Hepatocyte (in vitro differentiated cells): Measurements from ENCODE around the gene RASSF7. TPM values are rescaled to one million over a fixed set of nuclear protein-coding genes. Genes with fewer than 3 reads are reported as not detected.

Experiments
- DNase-seq: peaks from one replicate; pipeline ENCODE4 v3.0.0-alpha.2; 2016; ENCODE audit warnings: low spot score
- H2AFZ ChIP-seq: fragments of 200-600 bp; sonication (generic); 2 replicates; pipeline ENCODE4 v1.6.0; 2016; ENCODE audit warnings: antibody characterized with exemption, mild to moderate bottlenecking
- H3K27ac ChIP-seq: fragments of 200-600 bp; sonication (generic); 2 replicates; pipeline ENCODE4 v1.5.1; 2016; ENCODE audit warnings: mild to moderate bottlenecking
- H3K27me3 ChIP-seq: fragments of 200-600 bp; sonication (generic); 2 replicates; pipeline ENCODE4 v1.6.1; 2016
- H3K36me3 ChIP-seq: fragments of 200-600 bp; sonication (generic); replicated peaks from 2 replicates; pipeline ENCODE4 v1.5.1; 2016; ENCODE audit warnings: low read depth; ENCODE audit not compliant: insufficient read depth
- H3K4me1 ChIP-seq: fragments of 200-600 bp; sonication (generic); 2 replicates; pipeline ENCODE4 v1.5.1; 2016; ENCODE audit warnings: mild to moderate bottlenecking, moderate library complexity; ENCODE audit not compliant: insufficient read depth
- H3K4me2 ChIP-seq: fragments of 200-600 bp; sonication (generic); 2 replicates; pipeline ENCODE4 v1.6.0; 2016
- H3K4me3 ChIP-seq: fragments of 200-600 bp; sonication (generic); 2 replicates; pipeline ENCODE4 v1.5.1; 2016; ENCODE audit warnings: mild to moderate bottlenecking
- H3K79me2 ChIP-seq: fragments of 200-600 bp; sonication (generic); 2 replicates; pipeline ENCODE4 v1.6.0; 2017; ENCODE audit warnings: mild to moderate bottlenecking
- H3K9me2 ChIP-seq: fragments of 200-600 bp; sonication (generic); replicated peaks from 2 replicates; pipeline ENCODE4 v1.6.0; 2017; ENCODE audit warnings: mild to moderate bottlenecking; ENCODE audit not compliant: insufficient read depth
- H3K9me3 ChIP-seq: fragments of 200-600 bp; sonication (generic); 2 replicates; pipeline ENCODE4 v1.5.1; 2016; ENCODE audit warnings: low read depth, mild to moderate bottlenecking
- H4K20me1 ChIP-seq: fragments of 200-600 bp; sonication (generic); 2 replicates; pipeline ENCODE4 v1.6.0; 2016; ENCODE audit warnings: mild to moderate bottlenecking; ENCODE audit not compliant: insufficient read depth, poor library complexity, severe bottlenecking
- CTCF ChIP-seq: fragments of 200-600 bp; sonication (generic); IDR thresholded peaks from 2 replicates; pipeline ENCODE4 v1.5.1; 2016; ENCODE audit warnings: antibody characterized with exemption, mild to moderate bottlenecking; ENCODE audit not compliant: poor library complexity
- EZH2 ChIP-seq: fragments of 200-600 bp; sonication (generic); IDR thresholded peaks from 2 replicates; pipeline ENCODE4 v1.6.1; 2016; ENCODE audit warnings: antibody characterized with exemption, mild to moderate bottlenecking, borderline replicate concordance
- EZH2phosphoT487 ChIP-seq: fragments of 200-600 bp; sonication (generic); IDR thresholded peaks from one replicate; pipeline ENCODE4 v1.6.1; 2018; ENCODE audit warnings: antibody characterized with exemption, mild to moderate bottlenecking, low read depth, moderate library complexity; ENCODE audit not compliant: unreplicated experiment, severe bottlenecking
- WGBS: methylation state at CpG from one replicate; pipeline ENCODE4 v1.1.6; 2016; ENCODE audit warnings: low lambda C conversion rate; ENCODE audit errors: missing lambda C conversion rate; 5-methylcytosine and 5-hydroxymethylcytosine counted together
- polyA plus RNA-seq: library from polyadenylated mRNA; unstranded; fragments of >200 nt; fragmentation: Nextera tagmentation; extraction: Ambion mirVana; gene quantifications from 2 replicates; pipeline ENCODE4 v1.2.1, GENCODE V29; 2016
- total RNA-seq: library from RNA; depleted of rRNA; stranded (reverse); fragments of >200 nt; gene quantifications from 2 replicates; pipeline ENCODE4 v1.2.3, GENCODE V29; 2014

Gene RASSF7
- total and polyA plus RNA-seq, 2 experiments from 2014 or later: 75.8 to 104 TPM

DNA sequence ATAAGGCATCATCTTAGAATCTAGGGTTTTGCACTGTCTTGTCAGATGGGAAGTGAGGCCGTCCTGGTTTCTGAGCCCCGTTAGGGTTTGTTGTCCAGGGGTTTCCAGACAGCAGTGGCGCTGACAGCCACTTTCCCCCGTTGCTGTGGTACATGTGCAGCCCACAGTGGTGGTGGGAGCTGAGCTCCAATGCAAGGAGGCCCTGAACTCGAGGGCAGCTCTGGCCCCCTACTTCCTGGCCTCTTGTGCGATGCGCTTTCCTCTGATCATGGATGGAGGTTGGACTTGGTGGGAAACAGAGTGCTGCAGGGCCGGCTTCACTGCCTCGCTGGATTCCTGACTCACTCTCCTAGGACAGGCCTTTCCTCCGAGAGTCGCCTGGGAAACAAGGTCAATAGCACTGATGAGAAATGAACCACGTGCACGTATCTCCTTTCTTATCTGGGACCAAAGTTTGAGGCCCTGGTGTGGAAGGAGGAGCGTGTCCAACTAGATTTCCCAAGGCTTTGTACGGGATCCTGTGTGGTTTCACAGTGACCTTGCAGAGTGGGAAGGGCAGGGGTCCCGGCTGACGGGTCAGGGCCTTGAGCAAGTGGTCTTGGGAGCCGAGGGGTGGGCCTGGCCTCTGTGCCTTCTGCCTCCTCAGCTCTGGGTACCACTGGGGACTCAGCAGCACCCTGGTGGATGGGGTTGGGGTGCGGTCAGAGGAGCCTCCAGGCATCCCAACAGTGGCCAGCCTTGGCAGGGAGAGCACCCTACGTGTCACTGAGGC is 19.2 kb downstream of the RASSF7 start:
- peak overlapping the region; percentile 91 for H3K27ac ChIP-seq
- H2AFZ ChIP-seq: no peak overlapping the region
- H3K36me3 ChIP-seq: no peaks in the 10 kb centered on the region
- 78% methylated on average over 20 of the region's 20 CpGs for WGBS
- peaks cover 67% of the 10 kb centered on the region for H4K20me1 ChIP-seq
- peak overlapping the region; percentile 87 for H3K4me2 ChIP-seq
- peak; percentile 76 for DNase-seq
- peaks cover 82% of the 10 kb centered on the region for H3K79me2 ChIP-seq
- H3K4me3 ChIP-seq: no peak overlapping the region
- no peak for TF ChIP-seq EZH2
- no peak for TF ChIP-seq EZH2phosphoT487
- TF ChIP-seq CTCF: no peak
- peaks cover 41% of the 10 kb centered on the region for H3K4me1 ChIP-seq
- no peaks in the 10 kb centered on the region for H3K9me2 ChIP-seq
- no peaks in the 10 kb centered on the region for H3K9me3 ChIP-seq
- no peaks in the 10 kb centered on the region for H3K27me3 ChIP-seq

GRCh38 chr11:581342-581741 is 20.6 kb downstream of the RASSF7 start:
- Histone ChIP-seq H3K27me3 (no peaks in the 10 kb centered on the region), H3K9me2 (no peaks in the 10 kb centered on the region), H4K20me1 (peaks cover 74% of the 10 kb centered on the region), H3K36me3 (no peaks in the 10 kb centered on the region), H3K4me2 (no peak overlapping the region), H3K4me1 (peaks cover 40% of the 10 kb centered on the region), H3K4me3 (no peak overlapping the region), H3K27ac (no peak overlapping the region), H3K79me2 (peaks cover 91% of the 10 kb centered on the region), H2AFZ (no peak overlapping the region), H3K9me3 (no peaks in the 10 kb centered on the region)
- 92% methylated on average over 14 of the region's 14 CpGs for WGBS
- TF ChIP-seq EZH2: no peak
- TF ChIP-seq EZH2phosphoT487: no peak
- TF ChIP-seq CTCF: no peak
- no peak for DNase-seq

- no peak for TF ChIP-seq EZH2phosphoT487
- TF ChIP-seq EZH2: no peak
- no peak for TF ChIP-seq CTCF
- Histone ChIP-seq H3K36me3 (no peaks in the 10 kb centered on the region), H3K27me3 (no peaks in the 10 kb centered on the region), H2AFZ (no peak overlapping the region), H3K9me3 (no peaks in the 10 kb centered on the region), H3K4me1 (peaks cover 43% of the 10 kb centered on the region), H3K27ac (no peak overlapping the region), H4K20me1 (peaks cover 79% of the 10 kb centered on the region), H3K4me3 (no peak overlapping the region), H3K4me2 (no peak overlapping the region), H3K79me2 (peaks cover 91% of the 10 kb centered on the region), H3K9me2 (no peaks in the 10 kb centered on the region)
- no peak for DNase-seq
- WGBS: 96% methylated on average over 17 of the region's 17 CpGs
Measured at GRCh38 chr11:581752-582151, 21.0 kb downstream of the RASSF7 start.
